Breast epithelium (tissue), 3 donors: ENCODE data around the gene PEX10.

ENCODE experiments used
- POLR2A ChIP-seq: fragments of 450-650 bp; IDR thresholded peaks from one replicate; pipeline ENCODE4 v1.6.1; 2016; ENCODE audit warnings: antibody characterized with exemption, mild to moderate bottlenecking, moderate library complexity
- POLR2AphosphoS5 ChIP-seq, 3 donors: sonication (generic); formaldehyde crosslinking; IDR thresholded peaks; one replicate each; pipeline ENCODE4 v1.6.1; 2017; ENCODE audit warnings: antibody characterized with exemption in 3 of 3
- TF ChIP-seq, protein P1 (sequence below), 3 donors: fragments of 450-650 bp; IDR thresholded peaks; one replicate each; pipeline ENCODE4 v1.5.1; 2016 to 2017; ENCODE audit warnings: antibody characterized with exemption in 3 of 3, mild to moderate bottlenecking in 3 of 3, moderate library complexity in 3 of 3

DNA sequence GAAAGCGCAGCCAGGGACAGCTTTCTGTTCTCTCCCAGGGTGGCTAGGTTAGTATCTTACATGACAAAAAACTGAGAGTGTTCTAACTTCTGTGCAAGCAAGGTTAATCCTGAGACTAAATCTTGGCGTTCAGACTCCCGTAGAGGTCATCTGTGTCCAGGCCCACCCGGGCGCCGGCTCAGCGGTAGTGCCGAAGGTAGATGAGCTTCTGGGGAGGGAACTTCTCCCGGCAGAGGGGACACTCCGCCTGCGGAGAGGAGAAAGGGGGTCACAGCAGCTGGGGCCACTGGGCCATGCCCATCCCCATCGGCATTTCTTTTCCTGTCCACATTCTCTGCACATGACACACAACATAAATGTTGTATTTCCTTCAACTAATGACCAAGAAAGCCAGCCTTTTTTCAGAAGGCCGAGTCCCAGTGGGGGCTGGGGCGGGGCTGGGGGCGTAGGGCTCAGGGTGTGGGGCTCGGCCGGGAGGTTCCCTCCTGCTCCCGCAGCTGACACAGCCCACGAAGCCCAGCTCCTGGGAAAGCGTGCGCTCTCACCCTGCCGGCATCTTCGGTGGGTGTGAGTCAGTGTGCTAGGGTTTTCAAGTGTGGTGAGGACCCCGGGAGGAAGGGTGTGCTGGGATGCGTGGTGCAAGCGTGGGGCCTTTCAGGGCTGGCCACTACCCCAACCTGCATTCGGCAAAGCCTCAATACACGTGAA, 6.6 kb downstream of the PEX10 start:
- TF ChIP-seq, protein P1, sequence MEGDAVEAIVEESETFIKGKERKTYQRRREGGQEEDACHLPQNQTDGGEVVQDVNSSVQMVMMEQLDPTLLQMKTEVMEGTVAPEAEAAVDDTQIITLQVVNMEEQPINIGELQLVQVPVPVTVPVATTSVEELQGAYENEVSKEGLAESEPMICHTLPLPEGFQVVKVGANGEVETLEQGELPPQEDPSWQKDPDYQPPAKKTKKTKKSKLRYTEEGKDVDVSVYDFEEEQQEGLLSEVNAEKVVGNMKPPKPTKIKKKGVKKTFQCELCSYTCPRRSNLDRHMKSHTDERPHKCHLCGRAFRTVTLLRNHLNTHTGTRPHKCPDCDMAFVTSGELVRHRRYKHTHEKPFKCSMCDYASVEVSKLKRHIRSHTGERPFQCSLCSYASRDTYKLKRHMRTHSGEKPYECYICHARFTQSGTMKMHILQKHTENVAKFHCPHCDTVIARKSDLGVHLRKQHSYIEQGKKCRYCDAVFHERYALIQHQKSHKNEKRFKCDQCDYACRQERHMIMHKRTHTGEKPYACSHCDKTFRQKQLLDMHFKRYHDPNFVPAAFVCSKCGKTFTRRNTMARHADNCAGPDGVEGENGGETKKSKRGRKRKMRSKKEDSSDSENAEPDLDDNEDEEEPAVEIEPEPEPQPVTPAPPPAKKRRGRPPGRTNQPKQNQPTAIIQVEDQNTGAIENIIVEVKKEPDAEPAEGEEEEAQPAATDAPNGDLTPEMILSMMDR (IDR thresholded peaks at IDR 0.05): no peak
- TF ChIP-seq POLR2AphosphoS5 (IDR thresholded peaks at IDR 0.05) (no peak), POLR2A (no peak)
